ENCODE measurements around the gene MYO1D.

MYO1D gene

DNA sequence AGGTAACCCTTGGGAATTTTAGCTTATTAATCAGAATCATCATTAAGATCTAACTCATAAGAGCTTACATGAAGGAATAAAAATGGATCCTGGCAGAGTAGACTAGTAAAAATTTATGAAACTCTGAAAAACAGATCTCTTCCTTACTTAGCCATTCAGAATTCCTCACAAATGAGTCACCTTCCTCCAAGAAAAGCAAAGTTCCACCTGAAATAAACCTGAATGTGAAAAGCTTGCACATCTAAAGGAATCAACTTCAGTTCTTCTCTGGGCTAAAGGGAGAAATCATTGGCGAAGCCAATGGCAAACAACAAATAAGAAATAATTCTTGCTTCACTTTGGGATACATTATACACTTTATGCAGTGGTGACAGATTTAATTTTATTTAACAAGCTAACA is 22.7 kb downstream of the MYO1D start:
- no peak for DNase-seq (ENCODE audit: low read depth, low spot score)
- in situ Hi-C loops (cut with HindIII; ENCODE audit: low sequenced_read_pairs): no loop called here
- TF ChIP-seq, protein P1, sequence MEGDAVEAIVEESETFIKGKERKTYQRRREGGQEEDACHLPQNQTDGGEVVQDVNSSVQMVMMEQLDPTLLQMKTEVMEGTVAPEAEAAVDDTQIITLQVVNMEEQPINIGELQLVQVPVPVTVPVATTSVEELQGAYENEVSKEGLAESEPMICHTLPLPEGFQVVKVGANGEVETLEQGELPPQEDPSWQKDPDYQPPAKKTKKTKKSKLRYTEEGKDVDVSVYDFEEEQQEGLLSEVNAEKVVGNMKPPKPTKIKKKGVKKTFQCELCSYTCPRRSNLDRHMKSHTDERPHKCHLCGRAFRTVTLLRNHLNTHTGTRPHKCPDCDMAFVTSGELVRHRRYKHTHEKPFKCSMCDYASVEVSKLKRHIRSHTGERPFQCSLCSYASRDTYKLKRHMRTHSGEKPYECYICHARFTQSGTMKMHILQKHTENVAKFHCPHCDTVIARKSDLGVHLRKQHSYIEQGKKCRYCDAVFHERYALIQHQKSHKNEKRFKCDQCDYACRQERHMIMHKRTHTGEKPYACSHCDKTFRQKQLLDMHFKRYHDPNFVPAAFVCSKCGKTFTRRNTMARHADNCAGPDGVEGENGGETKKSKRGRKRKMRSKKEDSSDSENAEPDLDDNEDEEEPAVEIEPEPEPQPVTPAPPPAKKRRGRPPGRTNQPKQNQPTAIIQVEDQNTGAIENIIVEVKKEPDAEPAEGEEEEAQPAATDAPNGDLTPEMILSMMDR (IDR thresholded peaks at IDR 0.05; ENCODE audit: low read depth, low read length): no peak
- no peak overlapping the region for H3K4me3 ChIP-seq (ENCODE audit: low read depth, low read length)

GRCh38 chr17:32852811-32853210 is 24.1 kb downstream of the MYO1D start:
- no peak overlapping the region for H3K4me3 ChIP-seq (ENCODE audit: low read depth, low read length)
- in situ Hi-C loops (cut with HindIII; ENCODE audit: low sequenced_read_pairs): no loop called here
- TF ChIP-seq, protein P1 (IDR thresholded peaks at IDR 0.05; ENCODE audit: low read depth, low read length): no peak

GRCh38 chr17:32849879-32850278 is 27.0 kb downstream of the MYO1D start:
- in situ Hi-C loops (cut with HindIII; ENCODE audit: low sequenced_read_pairs): no loop called here
- no peak overlapping the region for H3K4me3 ChIP-seq (ENCODE audit: low read depth, low read length)
- TF ChIP-seq, protein P1 (IDR thresholded peaks at IDR 0.05; ENCODE audit: low read depth, low read length): no peak
- DNase-seq (ENCODE audit: low read depth, low spot score): no peak

More at GRCh38 chr17:32852811-32853210, 24.1 kb downstream of the MYO1D start:
- no peak for DNase-seq (ENCODE audit: low read depth, low spot score)

DNA sequence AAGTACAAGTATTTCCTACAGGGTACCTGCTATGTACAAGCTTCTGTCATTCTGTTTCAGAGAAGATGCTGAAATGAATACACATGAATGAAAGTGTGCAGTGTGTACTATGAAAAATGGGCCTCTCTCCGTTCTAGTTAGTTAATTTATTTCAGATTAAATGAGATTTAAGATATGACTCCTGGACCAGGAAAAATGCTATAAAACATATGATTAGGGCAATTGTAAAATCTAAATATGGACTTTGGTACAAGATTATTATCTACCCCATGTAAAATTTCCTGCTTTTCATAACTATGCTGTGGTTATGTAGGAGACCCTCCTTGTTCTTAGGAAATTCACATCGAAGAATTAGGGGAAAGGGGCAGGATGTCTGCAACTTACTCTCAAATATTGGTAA is 28.9 kb downstream of the MYO1D start:
- TF ChIP-seq, protein P1 (IDR thresholded peaks at IDR 0.05; ENCODE audit: low read depth, low read length): no peak
- in situ Hi-C loops (cut with HindIII; ENCODE audit: low sequenced_read_pairs): no loop called here
- no peak overlapping the region for H3K4me3 ChIP-seq (ENCODE audit: low read depth, low read length)
- no peak for DNase-seq (ENCODE audit: low read depth, low spot score)

DNA sequence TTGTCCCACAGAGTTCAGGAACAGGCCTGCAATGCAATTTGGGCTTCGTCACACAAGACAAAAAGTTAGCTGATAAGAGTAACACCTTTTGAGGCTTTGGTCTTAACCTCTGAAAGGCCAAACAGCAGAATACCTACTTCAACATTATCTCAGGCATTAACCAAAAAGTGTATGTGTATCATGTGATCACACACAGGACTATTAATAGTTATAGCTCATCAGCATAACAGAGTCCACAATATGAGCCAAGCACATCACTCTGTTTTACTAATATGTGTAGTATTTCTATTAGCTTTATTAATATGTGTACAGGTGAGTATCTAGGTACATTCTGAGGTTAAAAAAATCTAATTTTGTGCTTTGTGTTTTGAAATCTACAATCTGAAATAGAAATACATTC is 30.8 kb downstream of the MYO1D start:
- in situ Hi-C loops (cut with HindIII; ENCODE audit: low sequenced_read_pairs): no loop called here
- H3K4me3 ChIP-seq (ENCODE audit: low read depth, low read length): no peak overlapping the region
- DNase-seq (ENCODE audit: low read depth, low spot score): no peak
- TF ChIP-seq, protein P1 (IDR thresholded peaks at IDR 0.05; ENCODE audit: low read depth, low read length): no peak

DNA sequence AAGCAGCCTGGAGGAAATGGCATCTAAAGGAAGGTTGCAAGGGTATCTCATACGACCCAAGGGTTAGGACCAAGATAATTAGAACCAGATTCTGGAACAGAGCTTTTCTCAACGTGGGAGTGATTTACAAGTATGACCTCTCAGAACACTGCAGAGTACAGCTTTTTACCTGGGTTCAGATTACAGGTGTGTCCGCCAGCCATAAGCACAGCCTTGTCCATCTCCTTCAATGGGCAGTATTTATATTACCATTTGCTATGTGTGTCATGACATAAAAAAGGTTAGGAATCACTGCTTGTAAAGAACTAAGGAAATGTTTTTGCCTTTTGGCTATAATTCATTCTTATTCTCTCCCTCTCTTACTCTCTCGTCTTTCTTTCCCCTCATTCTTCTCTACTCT is 36.7 kb downstream of the MYO1D start:
- in situ Hi-C loops (cut with HindIII; ENCODE audit: low sequenced_read_pairs): no loop called here
- TF ChIP-seq, protein P1 (IDR thresholded peaks at IDR 0.05; ENCODE audit: low read depth, low read length): no peak
- H3K4me3 ChIP-seq (ENCODE audit: low read depth, low read length): no peak overlapping the region
- DNase-seq (ENCODE audit: low read depth, low spot score): no peak

DNA sequence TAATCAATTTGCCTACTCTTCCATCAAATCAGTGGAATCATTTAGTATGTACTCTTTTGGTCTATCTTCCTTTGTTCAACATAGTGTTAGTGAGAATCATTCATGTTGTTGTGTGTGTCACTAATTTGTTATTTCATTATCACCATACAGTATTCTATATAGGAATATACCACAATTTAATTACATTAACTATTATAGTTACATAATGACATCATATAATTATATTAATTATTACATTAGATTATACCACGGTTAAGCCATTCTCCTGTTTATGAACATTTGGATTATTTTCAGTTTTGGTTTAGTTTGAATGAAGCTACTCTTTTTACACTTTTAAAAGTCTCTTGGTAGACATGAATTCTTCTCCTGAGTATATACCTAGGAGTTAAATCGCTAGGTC is 40.4 kb downstream of the MYO1D start:
- in situ Hi-C loops (cut with HindIII; ENCODE audit: low sequenced_read_pairs): no loop called here
- no peak for DNase-seq (ENCODE audit: low read depth, low spot score)
- H3K4me3 ChIP-seq (ENCODE audit: low read depth, low read length): no peak overlapping the region
- TF ChIP-seq, protein P1 (IDR thresholded peaks at IDR 0.05; ENCODE audit: low read depth, low read length): no peak

Data from astrocyte of the spinal cord (primary cell).